Measurements from ENCODE around the gene ZNF423.

The ZNF423 gene

GRCh38 chr16:49652456-49653172 is 203.3 kb downstream of the ZNF423 start:
- no peak for DNase-seq
- no peak for TF ChIP-seq CTCF (IDR thresholded peaks at IDR 0.05; ENCODE audit: low read depth, low read length)
- Histone ChIP-seq H3K27me3 (ENCODE audit: insufficient read depth, low read depth, severe bottlenecking) (no peaks in the 10 kb centered on the region), H3K27ac (no peak overlapping the region), H3K9me3 (ENCODE audit: severe bottlenecking) (peaks cover 4% of the 10 kb centered on the region), H3K4me3 (ENCODE audit: low read depth, low read length) (no peak overlapping the region), H3K36me3 (no peaks in the 10 kb centered on the region)

- Histone ChIP-seq H3K9me3 (ENCODE audit: severe bottlenecking) (peaks cover 4% of the 10 kb centered on the region), H3K36me3 (no peaks in the 10 kb centered on the region), H3K27ac (no peak overlapping the region), H3K27me3 (ENCODE audit: insufficient read depth, low read depth, severe bottlenecking) (no peaks in the 10 kb centered on the region), H3K4me3 (ENCODE audit: low read depth, low read length) (no peak overlapping the region)
- no peak for TF ChIP-seq CTCF (IDR thresholded peaks at IDR 0.05; ENCODE audit: low read depth, low read length)
- no peak for DNase-seq
These were observed 203.9 kb downstream of the ZNF423 start for GRCh38 chr16:49651996-49652395.

GRCh38 chr16:49651226-49651625 is 204.7 kb downstream of the ZNF423 start:
- Histone ChIP-seq H3K27ac (no peak overlapping the region), H3K36me3 (no peaks in the 10 kb centered on the region), H3K27me3 (ENCODE audit: insufficient read depth, low read depth, severe bottlenecking) (no peaks in the 10 kb centered on the region), H3K9me3 (ENCODE audit: severe bottlenecking) (peaks cover 4% of the 10 kb centered on the region), H3K4me3 (ENCODE audit: low read depth, low read length) (no peak overlapping the region)
- no peak for TF ChIP-seq CTCF (IDR thresholded peaks at IDR 0.05; ENCODE audit: low read depth, low read length)
- DNase-seq: no peak

GRCh38 chr16:49650603-49651002 is 205.3 kb downstream of the ZNF423 start:
- H3K4me3 ChIP-seq (ENCODE audit: low read depth, low read length): no peak overlapping the region
- no peak for TF ChIP-seq CTCF (IDR thresholded peaks at IDR 0.05; ENCODE audit: low read depth, low read length)
- no peak for DNase-seq
- peaks cover 4% of the 10 kb centered on the region for H3K9me3 ChIP-seq (ENCODE audit: severe bottlenecking)
- no peak overlapping the region for H3K27ac ChIP-seq
- no peaks in the 10 kb centered on the region for H3K27me3 ChIP-seq (ENCODE audit: insufficient read depth, low read depth, severe bottlenecking)
- no peaks in the 10 kb centered on the region for H3K36me3 ChIP-seq

- Histone ChIP-seq H3K36me3 (no peaks in the 10 kb centered on the region), H3K9me3 (ENCODE audit: severe bottlenecking) (peaks cover 6% of the 10 kb centered on the region), H3K27ac (no peak overlapping the region), H3K4me3 (ENCODE audit: low read depth, low read length) (no peak overlapping the region), H3K27me3 (ENCODE audit: insufficient read depth, low read depth, severe bottlenecking) (no peaks in the 10 kb centered on the region)
- DNase-seq: no peak
- TF ChIP-seq CTCF (IDR thresholded peaks at IDR 0.05; ENCODE audit: low read depth, low read length): no peak
These were observed 206.7 kb downstream of the ZNF423 start for GRCh38 chr16:49649013-49649765.
